Measurements from ENCODE around the gene RXFP2.

DNA sequence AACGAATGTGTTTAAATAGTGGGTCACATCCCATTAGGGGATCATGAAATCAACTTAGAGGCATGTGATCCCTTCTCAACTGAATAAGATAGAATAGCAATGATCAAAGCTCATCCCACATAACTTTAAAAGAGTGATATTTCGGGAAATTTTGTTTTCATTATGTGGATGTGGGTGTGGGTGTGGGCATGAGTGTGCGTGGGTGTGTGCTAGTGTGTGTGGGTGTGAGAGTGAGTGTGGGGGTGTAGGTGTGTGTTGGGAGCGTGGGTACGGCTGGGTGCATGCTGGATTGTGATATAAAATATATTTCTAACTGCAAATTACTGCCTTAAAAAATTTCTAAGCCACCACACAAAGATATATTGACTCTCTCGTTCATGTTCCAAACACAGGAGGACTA, 15.9 kb downstream of the RXFP2 start:
- TF ChIP-seq EZH2 (IDR thresholded peaks at IDR 0.05) (no peak), EZH2phosphoT487 (IDR thresholded peaks at IDR 0.05) (no peak)
- TF ChIP-seq, protein P1, sequence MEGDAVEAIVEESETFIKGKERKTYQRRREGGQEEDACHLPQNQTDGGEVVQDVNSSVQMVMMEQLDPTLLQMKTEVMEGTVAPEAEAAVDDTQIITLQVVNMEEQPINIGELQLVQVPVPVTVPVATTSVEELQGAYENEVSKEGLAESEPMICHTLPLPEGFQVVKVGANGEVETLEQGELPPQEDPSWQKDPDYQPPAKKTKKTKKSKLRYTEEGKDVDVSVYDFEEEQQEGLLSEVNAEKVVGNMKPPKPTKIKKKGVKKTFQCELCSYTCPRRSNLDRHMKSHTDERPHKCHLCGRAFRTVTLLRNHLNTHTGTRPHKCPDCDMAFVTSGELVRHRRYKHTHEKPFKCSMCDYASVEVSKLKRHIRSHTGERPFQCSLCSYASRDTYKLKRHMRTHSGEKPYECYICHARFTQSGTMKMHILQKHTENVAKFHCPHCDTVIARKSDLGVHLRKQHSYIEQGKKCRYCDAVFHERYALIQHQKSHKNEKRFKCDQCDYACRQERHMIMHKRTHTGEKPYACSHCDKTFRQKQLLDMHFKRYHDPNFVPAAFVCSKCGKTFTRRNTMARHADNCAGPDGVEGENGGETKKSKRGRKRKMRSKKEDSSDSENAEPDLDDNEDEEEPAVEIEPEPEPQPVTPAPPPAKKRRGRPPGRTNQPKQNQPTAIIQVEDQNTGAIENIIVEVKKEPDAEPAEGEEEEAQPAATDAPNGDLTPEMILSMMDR (IDR thresholded peaks at IDR 0.05), result no peak
